Neural cell (in vitro differentiated cells): ENCODE measurements around the gene CUBN.

ENCODE experiments used
- RAD21 ChIP-seq: fragments of 450-650 bp; conservative IDR thresholded peaks from 2 replicates; pipeline ENCODE4 v1.6.1; 2014; ENCODE audit warnings: antibody characterized with exemption, mild to moderate bottlenecking, moderate library complexity
- TF ChIP-seq, protein P1 (sequence below): fragments of 450-650 bp; IDR thresholded peaks from 2 replicates; pipeline ENCODE4 v1.5.1; 2014; ENCODE audit warnings: antibody characterized with exemption, mild to moderate bottlenecking, moderate library complexity; ENCODE audit not compliant: poor library complexity, severe bottlenecking

- TF ChIP-seq RAD21: no peak
- TF ChIP-seq, protein P1, sequence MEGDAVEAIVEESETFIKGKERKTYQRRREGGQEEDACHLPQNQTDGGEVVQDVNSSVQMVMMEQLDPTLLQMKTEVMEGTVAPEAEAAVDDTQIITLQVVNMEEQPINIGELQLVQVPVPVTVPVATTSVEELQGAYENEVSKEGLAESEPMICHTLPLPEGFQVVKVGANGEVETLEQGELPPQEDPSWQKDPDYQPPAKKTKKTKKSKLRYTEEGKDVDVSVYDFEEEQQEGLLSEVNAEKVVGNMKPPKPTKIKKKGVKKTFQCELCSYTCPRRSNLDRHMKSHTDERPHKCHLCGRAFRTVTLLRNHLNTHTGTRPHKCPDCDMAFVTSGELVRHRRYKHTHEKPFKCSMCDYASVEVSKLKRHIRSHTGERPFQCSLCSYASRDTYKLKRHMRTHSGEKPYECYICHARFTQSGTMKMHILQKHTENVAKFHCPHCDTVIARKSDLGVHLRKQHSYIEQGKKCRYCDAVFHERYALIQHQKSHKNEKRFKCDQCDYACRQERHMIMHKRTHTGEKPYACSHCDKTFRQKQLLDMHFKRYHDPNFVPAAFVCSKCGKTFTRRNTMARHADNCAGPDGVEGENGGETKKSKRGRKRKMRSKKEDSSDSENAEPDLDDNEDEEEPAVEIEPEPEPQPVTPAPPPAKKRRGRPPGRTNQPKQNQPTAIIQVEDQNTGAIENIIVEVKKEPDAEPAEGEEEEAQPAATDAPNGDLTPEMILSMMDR: no peak
These were observed 281.0 kb downstream of the CUBN start for GRCh38 chr10:16848562-16849154.
